ENCODE measurements around the gene AKT3.

AKT3 gene

GRCh38 chr1:243447347-243447746 lies 402.7 kb downstream of the AKT3 start:
- intact Hi-C loops (cut with DNase I), result no loop called here
- no peak for DNase-seq

GRCh38 chr1:243443557-243443956 lies 406.5 kb downstream of the AKT3 start:
- intact Hi-C loops (cut with DNase I), result no loop called here
- DNase-seq, result no peak

- DNase-seq, result no peak
- intact Hi-C loops (cut with DNase I), result no loop called here
Measured at GRCh38 chr1:243441601-243442000, 408.4 kb downstream of the AKT3 start.

- intact Hi-C loops (cut with DNase I), result no loop called here
- no peak for DNase-seq
Measured at GRCh38 chr1:243440406-243440805, 409.6 kb downstream of the AKT3 start.

GRCh38 chr1:243438815-243439214 lies 411.2 kb downstream of the AKT3 start:
- intact Hi-C loops (cut with DNase I), result no loop called here
- DNase-seq, result no peak

All from head of caudate nucleus (tissue), 42 donors.